ENCODE results near the gene C2CD2L. TPM values are rescaled to one million over a fixed set of nuclear protein-coding genes. Genes with fewer than 3 reads are reported as not detected.
A peak's percentile ranks its signal among the peaks of the same experiment; 100 is the strongest.

C2CD2L gene
- total RNA-seq, 1 donor from 2014 or later = 11.1 TPM

GRCh38 chr11:119077839-119078238 is 29.3 kb upstream of the C2CD2L start:
- no peak for FAIRE-seq
- peaks cover 23% of the 10 kb centered on the region for H3K36me3 Mint-ChIP-seq (ENCODE audit: low read depth, unreplicated experiment)
- no peak overlapping the region for H3K4me3 Mint-ChIP-seq (ENCODE audit: unreplicated experiment)

GRCh38 chr11:119078675-119079420 is 28.3 kb upstream of the C2CD2L start:
- Histone ChIP-seq H3K9ac (ENCODE audit: low read length) (no peak overlapping the region), H3K27ac (ENCODE audit: low read depth, low read length) (no peak overlapping the region), H3K4me2 (ENCODE audit: low read length) (no peak overlapping the region), H3K27me3 (ENCODE audit: insufficient read depth, low read length) (no peaks in the 10 kb centered on the region), H3K9me3 (ENCODE audit: insufficient read depth, low read depth, low read length) (no peaks in the 10 kb centered on the region), H2AFZ (ENCODE audit: low read depth, low read length) (no peak overlapping the region), H3K4me1 (ENCODE audit: insufficient read depth, low read length) (no peaks in the 10 kb centered on the region), H4K20me1 (ENCODE audit: insufficient read depth, low read length) (no peaks in the 10 kb centered on the region), H3K4me3 (ENCODE audit: insufficient read depth, low read depth, low read length) (no peak overlapping the region), H3K79me2 (ENCODE audit: insufficient read depth, low read length) (no peaks in the 10 kb centered on the region), H3K36me3 (ENCODE audit: insufficient read depth, low read length) (peaks cover 38% of the 10 kb centered on the region)
- Mint-ChIP-seq H3K36me3 (ENCODE audit: low read depth, unreplicated experiment) (peaks cover 21% of the 10 kb centered on the region), H3K27ac (ENCODE audit: unreplicated experiment) (peak overlapping the region; percentile 53), H3K4me3 (ENCODE audit: unreplicated experiment) (no peak overlapping the region), H3K4me1 (ENCODE audit: low read depth, unreplicated experiment) (no peaks in the 10 kb centered on the region), H3K9me3 (ENCODE audit: unreplicated experiment) (no peaks in the 10 kb centered on the region), H3K27me3 (ENCODE audit: low read depth, unreplicated experiment) (no peaks in the 10 kb centered on the region)
- TF ChIP-seq EZH2 (IDR thresholded peaks at IDR 0.05; ENCODE audit: insufficient read depth, low read length) = no peak
- TF ChIP-seq, protein P1, sequence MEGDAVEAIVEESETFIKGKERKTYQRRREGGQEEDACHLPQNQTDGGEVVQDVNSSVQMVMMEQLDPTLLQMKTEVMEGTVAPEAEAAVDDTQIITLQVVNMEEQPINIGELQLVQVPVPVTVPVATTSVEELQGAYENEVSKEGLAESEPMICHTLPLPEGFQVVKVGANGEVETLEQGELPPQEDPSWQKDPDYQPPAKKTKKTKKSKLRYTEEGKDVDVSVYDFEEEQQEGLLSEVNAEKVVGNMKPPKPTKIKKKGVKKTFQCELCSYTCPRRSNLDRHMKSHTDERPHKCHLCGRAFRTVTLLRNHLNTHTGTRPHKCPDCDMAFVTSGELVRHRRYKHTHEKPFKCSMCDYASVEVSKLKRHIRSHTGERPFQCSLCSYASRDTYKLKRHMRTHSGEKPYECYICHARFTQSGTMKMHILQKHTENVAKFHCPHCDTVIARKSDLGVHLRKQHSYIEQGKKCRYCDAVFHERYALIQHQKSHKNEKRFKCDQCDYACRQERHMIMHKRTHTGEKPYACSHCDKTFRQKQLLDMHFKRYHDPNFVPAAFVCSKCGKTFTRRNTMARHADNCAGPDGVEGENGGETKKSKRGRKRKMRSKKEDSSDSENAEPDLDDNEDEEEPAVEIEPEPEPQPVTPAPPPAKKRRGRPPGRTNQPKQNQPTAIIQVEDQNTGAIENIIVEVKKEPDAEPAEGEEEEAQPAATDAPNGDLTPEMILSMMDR (IDR thresholded peaks at IDR 0.05; ENCODE audit: insufficient read depth, low read depth, low read length) = no peak
- DNase-seq (ENCODE audit: low read depth) (no peak), FAIRE-seq (no peak)

More at GRCh38 chr11:119077839-119078238, 29.3 kb upstream of the C2CD2L start:
- Mint-ChIP-seq H3K9me3 (ENCODE audit: unreplicated experiment) (no peaks in the 10 kb centered on the region), H3K4me1 (ENCODE audit: low read depth, unreplicated experiment) (no peaks in the 10 kb centered on the region), H3K27ac (ENCODE audit: unreplicated experiment) (no peak overlapping the region), H3K27me3 (ENCODE audit: low read depth, unreplicated experiment) (no peaks in the 10 kb centered on the region)
- TF ChIP-seq, protein P1 (IDR thresholded peaks at IDR 0.05; ENCODE audit: insufficient read depth, low read depth, low read length) = no peak
- no peak for TF ChIP-seq EZH2 (IDR thresholded peaks at IDR 0.05; ENCODE audit: insufficient read depth, low read length)
- H2AFZ ChIP-seq (ENCODE audit: low read depth, low read length) = no peak overlapping the region
- no peaks in the 10 kb centered on the region for H3K27me3 ChIP-seq (ENCODE audit: insufficient read depth, low read length)
- no peaks in the 10 kb centered on the region for H3K79me2 ChIP-seq (ENCODE audit: insufficient read depth, low read length)
- H3K4me3 ChIP-seq (ENCODE audit: insufficient read depth, low read depth, low read length) = no peak overlapping the region
- no peak overlapping the region for H3K27ac ChIP-seq (ENCODE audit: low read depth, low read length)
- no peak for DNase-seq (ENCODE audit: low read depth)
- H3K4me2 ChIP-seq (ENCODE audit: low read length) = no peak overlapping the region
- H3K9ac ChIP-seq (ENCODE audit: low read length) = no peak overlapping the region
- H4K20me1 ChIP-seq (ENCODE audit: insufficient read depth, low read length) = no peaks in the 10 kb centered on the region
- H3K9me3 ChIP-seq (ENCODE audit: insufficient read depth, low read depth, low read length) = no peaks in the 10 kb centered on the region
- H3K4me1 ChIP-seq (ENCODE audit: insufficient read depth, low read length) = no peaks in the 10 kb centered on the region
- H3K36me3 ChIP-seq (ENCODE audit: insufficient read depth, low read length) = peaks cover 48% of the 10 kb centered on the region

GRCh38 chr11:119081682-119082260 is 25.4 kb upstream of the C2CD2L start:
- H3K79me2 ChIP-seq (ENCODE audit: insufficient read depth, low read length) = peaks cover 12% of the 10 kb centered on the region
- H3K36me3 ChIP-seq (ENCODE audit: insufficient read depth, low read length) = peaks cover 34% of the 10 kb centered on the region
- Mint-ChIP-seq H3K27ac (ENCODE audit: unreplicated experiment) (no peak overlapping the region), H3K9me3 (ENCODE audit: unreplicated experiment) (no peaks in the 10 kb centered on the region), H3K4me1 (ENCODE audit: low read depth, unreplicated experiment) (no peaks in the 10 kb centered on the region), H3K36me3 (ENCODE audit: low read depth, unreplicated experiment) (peaks cover 20% of the 10 kb centered on the region), H3K4me3 (ENCODE audit: unreplicated experiment) (no peak overlapping the region), H3K27me3 (ENCODE audit: low read depth, unreplicated experiment) (no peaks in the 10 kb centered on the region)
- H3K4me1 ChIP-seq (ENCODE audit: insufficient read depth, low read length) = peaks cover 11% of the 10 kb centered on the region
- no peak overlapping the region for H3K27ac ChIP-seq (ENCODE audit: low read depth, low read length)
- H3K4me3 ChIP-seq (ENCODE audit: insufficient read depth, low read depth, low read length) = no peak overlapping the region
- DNase-seq (ENCODE audit: low read depth) (no peak), FAIRE-seq (no peak)
- no peak overlapping the region for H3K4me2 ChIP-seq (ENCODE audit: low read length)
- H3K9me3 ChIP-seq (ENCODE audit: insufficient read depth, low read depth, low read length) = no peaks in the 10 kb centered on the region
- no peaks in the 10 kb centered on the region for H3K27me3 ChIP-seq (ENCODE audit: insufficient read depth, low read length)
- no peak overlapping the region for H2AFZ ChIP-seq (ENCODE audit: low read depth, low read length)
- H4K20me1 ChIP-seq (ENCODE audit: insufficient read depth, low read length) = peaks cover 3% of the 10 kb centered on the region
- TF ChIP-seq, protein P1 (IDR thresholded peaks at IDR 0.05; ENCODE audit: insufficient read depth, low read depth, low read length) = no peak
- TF ChIP-seq EZH2 (IDR thresholded peaks at IDR 0.05; ENCODE audit: insufficient read depth, low read length) = no peak
- no peak overlapping the region for H3K9ac ChIP-seq (ENCODE audit: low read length)

All from astrocyte (in vitro differentiated cells and primary cell).